GM12878 (cell line): ENCODE results near the gene CHRNA9. TPM values are rescaled to one million over a fixed set of nuclear protein-coding genes. Genes with fewer than 3 reads are reported as not detected.

Source experiments
- ATAC-seq: fragments of 200-7000 bp; cut with Tn5 transposase; 3 replicates; pipeline ENCODE4 v1.9.1; 2020; ENCODE audit warnings: mild to moderate bottlenecking, moderate library complexity
- BruUV-seq: library from RNA; stranded (reverse); fragments of 400-500 nt; replicated peaks from 2 replicates; lab custom pipeline; 2021; lab: Mats Ljungman, UMichigan
- CTCF ChIA-PET: fragments of 300-600 bp; sonication (Branson Sonifier 250); formaldehyde crosslinking; extraction: SDS; loops from one replicate; lab custom pipeline; 2021; ENCODE audit warnings: inconsistent platforms; lab: Yijun Ruan, JAX
- POLR2A ChIA-PET: fragments of 350-600 bp; formaldehyde crosslinking; extraction: SDS; loops from one replicate; lab custom pipeline; 2021; ENCODE audit warnings: inconsistent platforms; lab: Charles Lee
- RAD21 ChIA-PET: fragments of 300-600 bp; sonication (Branson Sonifier 250); formaldehyde crosslinking; loops from one replicate; lab custom pipeline; 2023; ENCODE audit warnings: antibody characterized with exemption; ENCODE audit not compliant: unreplicated experiment; lab: Charles Lee
- SMC1A ChIA-PET: fragments of 300-600 bp; sonication (Branson Sonifier 250); formaldehyde crosslinking; loops from one replicate; lab custom pipeline; 2023; ENCODE audit not compliant: unreplicated experiment, uncharacterized antibody; lab: Charles Lee
- DNase-seq: peaks from one replicate; pipeline ENCODE4 v3.0.0-alpha.2; 2011; ENCODE audit warnings: low read depth, low spot score
- FAIRE-seq: peaks from 3 replicates; lab custom pipeline; 2011; peaks lifted over from hg19 to GRCh38; lab: Jason Lieb, UNC
- H2AFZ ChIP-seq: 2 replicates; pipeline ENCODE4 v1.6.0; 2011; ENCODE audit warnings: low read depth, low read length, control low read depth; ENCODE audit not compliant: control insufficient read depth
- H3K27ac ChIP-seq: 2 replicates; pipeline ENCODE4 v1.5.1; 2011; ENCODE audit warnings: control low read depth; ENCODE audit not compliant: control insufficient read depth, insufficient read depth
- H3K27me3 ChIP-seq, 2 experiments: replicated peaks in 1 of 2; 2 replicates each; pipeline versions ENCODE4 v1.6.0 to v1.6.1; 2011; ENCODE audit warnings: low read length in 1 of 2; ENCODE audit not compliant: control insufficient read depth in 2 of 2, insufficient read depth in 2 of 2
- H3K36me3 ChIP-seq, 2 experiments: 2 replicates each; pipeline ENCODE4 v1.5.1; 2011; ENCODE audit warnings: low read length in 1 of 2; ENCODE audit not compliant: control insufficient read depth in 2 of 2, insufficient read depth in 2 of 2
- H3K4me1 ChIP-seq: 2 replicates; pipeline ENCODE4 v1.6.1; 2011; ENCODE audit warnings: mild to moderate bottlenecking, low read length, moderate library complexity, mixed read lengths; ENCODE audit not compliant: control insufficient read depth, insufficient read depth
- H3K4me2 ChIP-seq: 2 replicates; pipeline ENCODE4 v1.6.0; 2011; ENCODE audit warnings: control low read depth; ENCODE audit not compliant: control insufficient read depth, insufficient read depth
- H3K4me3 ChIP-seq: fragments of 200-600 bp; sonication (generic); 2 replicates; pipeline ENCODE4 v1.5.1; 2016
- H3K79me2 ChIP-seq: 2 replicates; pipeline ENCODE4 v1.6.0; 2011; ENCODE audit warnings: low read length; ENCODE audit not compliant: control insufficient read depth, insufficient read depth
- H3K9ac ChIP-seq: 2 replicates; pipeline ENCODE4 v1.8.0; 2011; ENCODE audit warnings: low read length, control low read depth, mixed read lengths; ENCODE audit not compliant: control insufficient read depth, insufficient read depth
- H3K9me3 ChIP-seq: replicated peaks from 3 replicates; pipeline ENCODE4 v1.5.1; 2011; ENCODE audit warnings: mild to moderate bottlenecking, low read length; ENCODE audit not compliant: control insufficient read depth, insufficient read depth
- H4K20me1 ChIP-seq: 2 replicates; pipeline ENCODE4 v1.6.0; 2011; ENCODE audit not compliant: control insufficient read depth, insufficient read depth
- CBFB ChIP-seq: IDR thresholded peaks from 2 replicates; pipeline ENCODE4 v1.6.1; 2016; ENCODE audit warnings: antibody characterized with exemption, low read depth
- CEBPB ChIP-seq, 2 experiments: fragments of 150-350 bp in 1 of 2; IDR thresholded peaks; 2 replicates each; pipeline ENCODE4 v1.6.1; 2012 to 2014; ENCODE audit warnings: low read depth in 2 of 2, low read length in 2 of 2, borderline replicate concordance in 1 of 2, inconsistent platforms in 1 of 2
- CHD1 ChIP-seq: IDR thresholded peaks from 2 replicates; pipeline ENCODE4 v1.6.1; 2012; ENCODE audit warnings: low read depth, low read length, improper control_type of control experiment
- GABPA ChIP-seq: IDR thresholded peaks from 2 replicates; pipeline ENCODE4 v1.6.1; 2014; ENCODE audit warnings: antibody characterized with exemption, low read depth, mild to moderate bottlenecking, inconsistent platforms
- LARP7 ChIP-seq: fragments of 450-650 bp; IDR thresholded peaks from 2 replicates; pipeline ENCODE4 v1.6.1; 2017; ENCODE audit warnings: mild to moderate bottlenecking
- PAX5 ChIP-seq: IDR thresholded peaks from 2 replicates; pipeline ENCODE4 v1.6.1; 2011; ENCODE audit warnings: low read depth, low read length, borderline replicate concordance
- SREBF2 ChIP-seq: IDR thresholded peaks from 2 replicates; pipeline ENCODE4 v1.6.1; 2012; ENCODE audit warnings: mild to moderate bottlenecking, low read length
- SUZ12 ChIP-seq: fragments of 200-600 bp; sonication (generic); IDR thresholded peaks from one replicate; pipeline ENCODE4 v1.6.1; 2018; ENCODE audit warnings: antibody characterized with exemption, mild to moderate bottlenecking; ENCODE audit not compliant: unreplicated experiment
- WGBS: methylation state at CpG from one replicate; pipeline ENCODE4 v1.1.6; 2016; ENCODE audit warnings: low lambda C conversion rate; ENCODE audit not compliant: insufficient replicate concordance, insufficient coverage; ENCODE audit errors: missing lambda C conversion rate; 5-methylcytosine and 5-hydroxymethylcytosine counted together
- in situ Hi-C: fragments of 300-500 bp; cut with MboI; formaldehyde crosslinking; loops from 9 replicates; pipeline ENCODE4 v1.14.3; 2018; ENCODE audit warnings: mixed read lengths
- intact Hi-C: fragments of 100-400 bp; cut with micrococcal nuclease; formaldehyde crosslinking; loops from one replicate; pipeline ENCODE4 v1.14.2; 2022; ENCODE audit not compliant: unreplicated experiment
- polyA plus RNA-seq, 11 experiments: library from polyadenylated mRNA; depleted of rRNA in 4 of 11; unstranded in 6 of 11; stranded (reverse) in 5 of 11; fragments of >200 nt; fragmentation: Nextera tagmentation in 4 of 11; fragmentation: Illumina TruSeq in 1 of 11; extraction: Ambion mirVana in 4 of 11; extraction: Trizol in 1 of 11; gene quantifications; 1 replicate in 1 of 11; 2 replicates in 10 of 11; pipeline versions ENCODE4 v1.2.1 to v1.2.3, GENCODE V29; 2011 to 2016; ENCODE audit warnings: inconsistent platforms in 2 of 11, missing spikeins in 2 of 11, low read depth in 1 of 11
- total RNA-seq, 4 experiments: library from RNA; depleted of rRNA in 3 of 4; stranded (reverse); fragments of >200 nt in 3 of 4; fragmentation: Illumina TruSeq in 1 of 4; extraction: Trizol in 1 of 4; gene quantifications; 2 replicates each; pipeline versions ENCODE4 v1.2.1 to v1.2.3, GENCODE V29; 2013 to 2021
- TF ChIP-seq, protein P1 (sequence below): fragments of 450-650 bp; IDR thresholded peaks from 2 replicates; pipeline ENCODE4 v1.6.1; 2017; ENCODE audit warnings: mild to moderate bottlenecking, moderate library complexity

CHRNA9 gene
- total and polyA plus RNA-seq, 10 of the 15 experiments (the other 5 are each of a cell fraction or from before 2014, with no cell fraction given) = 0.05 to 0.09 (median 0.08) TPM; not detected in 7

DNA sequence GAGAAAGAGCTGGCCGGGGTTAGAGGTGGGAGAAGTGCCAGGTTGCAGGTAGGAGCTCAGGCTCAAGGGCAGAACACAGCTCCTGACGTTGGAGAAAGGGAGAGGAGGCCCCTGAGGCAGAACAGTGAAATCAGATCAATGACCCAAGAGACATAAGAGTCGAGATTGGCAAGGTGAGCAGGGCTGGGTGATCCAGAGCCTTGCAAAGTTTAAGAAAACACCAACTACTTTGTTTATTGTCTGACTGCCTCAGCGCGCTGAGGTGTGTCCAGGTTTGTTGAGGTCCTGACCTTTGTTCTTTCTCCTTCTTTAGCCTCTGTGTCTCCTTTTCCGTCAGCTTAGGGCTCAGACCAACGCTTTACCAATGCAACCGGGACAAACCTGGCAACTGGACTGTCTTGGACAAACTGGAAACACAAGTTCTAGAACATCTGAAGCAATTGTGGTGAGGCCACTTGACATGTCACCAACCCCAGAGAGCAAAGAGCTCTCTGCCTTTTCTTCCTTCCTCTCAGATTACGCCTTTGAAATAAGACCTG is 28.3 kb downstream of the CHRNA9 start:
- DNase-seq (no peak), FAIRE-seq (no peak), ATAC-seq (no peak)
- intact Hi-C loops = no loop called here
- Histone ChIP-seq H3K4me2 (no peak overlapping the region), H3K27me3 (no peaks in the 10 kb centered on the region), H3K36me3 (no peaks in the 10 kb centered on the region), H3K27ac (no peak overlapping the region), H4K20me1 (no peaks in the 10 kb centered on the region), H3K9me3 (no peaks in the 10 kb centered on the region), H3K4me1 (no peaks in the 10 kb centered on the region), H3K9ac (no peak overlapping the region), H2AFZ (no peak overlapping the region), H3K4me3 (no peak overlapping the region), H3K79me2 (no peaks in the 10 kb centered on the region)
- ChIA-PET RAD21 (interaction anchor here (0.8 kb wide), 1 partner anchor 95 kb away, joined by 3 read pairs; no protein-coding TSS in a partner anchor), CTCF (interaction anchor here (0.6 kb wide), 1 partner anchor 28 kb away, joined by 3 read pairs; no protein-coding TSS in a partner anchor), POLR2A (interaction anchor here (0.6 kb wide), 1 partner anchor 189 kb away, joined by 3 read pairs; no protein-coding TSS in a partner anchor), SMC1A (no interaction called here)
- in situ Hi-C loops = no loop called here
- TF ChIP-seq PAX5 = no peak
- no peak for TF ChIP-seq GABPA
- TF ChIP-seq SREBF2 = no peak
- BruUV-seq = no TSS peak
- 62% methylated on average over 9 of the region's 9 CpGs for WGBS

DNA sequence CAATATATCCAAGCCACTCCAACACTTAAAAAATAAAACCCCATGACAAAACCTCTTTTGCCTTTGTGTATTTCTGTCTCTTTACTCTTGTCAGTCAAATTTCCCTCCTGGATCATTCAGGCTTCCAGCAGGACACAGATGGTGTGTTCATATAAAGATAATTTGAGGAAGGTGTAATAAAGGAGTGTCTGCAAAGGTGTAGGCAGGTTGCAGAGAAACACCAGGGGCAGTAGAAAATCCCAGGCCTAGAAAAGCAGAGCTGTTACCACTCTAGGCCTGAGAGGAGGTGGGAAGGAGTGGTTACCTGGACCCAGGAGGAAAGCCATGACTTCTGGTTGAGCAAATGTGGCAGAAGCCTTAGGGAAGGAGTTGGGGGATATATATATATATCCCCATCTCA is 28.8 kb downstream of the CHRNA9 start:
- ChIA-PET CTCF (interaction anchor here (0.6 kb wide), 2 partner anchors 28 to 1447 kb away, joined by 3 read pairs; no protein-coding TSS in a partner anchor), RAD21 (interaction anchor here (0.8 kb wide), 1 partner anchor 95 kb away, joined by 3 read pairs; no protein-coding TSS in a partner anchor)
- ATAC-seq = no peak
- no peak for FAIRE-seq
- BruUV-seq = no TSS peak
- Histone ChIP-seq H3K4me1 (no peaks in the 10 kb centered on the region), H2AFZ (no peak overlapping the region), H4K20me1 (no peaks in the 10 kb centered on the region), H3K9me3 (no peaks in the 10 kb centered on the region), H3K79me2 (no peaks in the 10 kb centered on the region)
- no peak for TF ChIP-seq CBFB
- TF ChIP-seq SUZ12 = no peak
- TF ChIP-seq, protein P1, sequence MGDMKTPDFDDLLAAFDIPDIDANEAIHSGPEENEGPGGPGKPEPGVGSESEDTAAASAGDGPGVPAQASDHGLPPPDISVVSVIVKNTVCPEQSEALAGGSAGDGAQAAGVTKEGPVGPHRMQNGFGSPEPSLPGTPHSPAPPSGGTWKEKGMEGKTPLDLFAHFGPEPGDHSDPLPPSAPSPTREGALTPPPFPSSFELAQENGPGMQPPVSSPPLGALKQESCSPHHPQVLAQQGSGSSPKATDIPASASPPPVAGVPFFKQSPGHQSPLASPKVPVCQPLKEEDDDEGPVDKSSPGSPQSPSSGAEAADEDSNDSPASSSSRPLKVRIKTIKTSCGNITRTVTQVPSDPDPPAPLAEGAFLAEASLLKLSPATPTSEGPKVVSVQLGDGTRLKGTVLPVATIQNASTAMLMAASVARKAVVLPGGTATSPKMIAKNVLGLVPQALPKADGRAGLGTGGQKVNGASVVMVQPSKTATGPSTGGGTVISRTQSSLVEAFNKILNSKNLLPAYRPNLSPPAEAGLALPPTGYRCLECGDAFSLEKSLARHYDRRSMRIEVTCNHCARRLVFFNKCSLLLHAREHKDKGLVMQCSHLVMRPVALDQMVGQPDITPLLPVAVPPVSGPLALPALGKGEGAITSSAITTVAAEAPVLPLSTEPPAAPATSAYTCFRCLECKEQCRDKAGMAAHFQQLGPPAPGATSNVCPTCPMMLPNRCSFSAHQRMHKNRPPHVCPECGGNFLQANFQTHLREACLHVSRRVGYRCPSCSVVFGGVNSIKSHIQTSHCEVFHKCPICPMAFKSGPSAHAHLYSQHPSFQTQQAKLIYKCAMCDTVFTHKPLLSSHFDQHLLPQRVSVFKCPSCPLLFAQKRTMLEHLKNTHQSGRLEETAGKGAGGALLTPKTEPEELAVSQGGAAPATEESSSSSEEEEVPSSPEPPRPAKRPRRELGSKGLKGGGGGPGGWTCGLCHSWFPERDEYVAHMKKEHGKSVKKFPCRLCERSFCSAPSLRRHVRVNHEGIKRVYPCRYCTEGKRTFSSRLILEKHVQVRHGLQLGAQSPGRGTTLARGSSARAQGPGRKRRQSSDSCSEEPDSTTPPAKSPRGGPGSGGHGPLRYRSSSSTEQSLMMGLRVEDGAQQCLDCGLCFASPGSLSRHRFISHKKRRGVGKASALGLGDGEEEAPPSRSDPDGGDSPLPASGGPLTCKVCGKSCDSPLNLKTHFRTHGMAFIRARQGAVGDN = no peak
- TF ChIP-seq LARP7 = no peak
- no peak for TF ChIP-seq CEBPB (IDR thresholded peaks at IDR 0.05; ENCODE audit: borderline replicate concordance in 1 of 2, low read depth in 2 of 2, low read length in 2 of 2)
- no peak for TF ChIP-seq CHD1
- TF ChIP-seq, all 136 proteins: peak for 0
- in situ Hi-C loops (no loop called here), intact Hi-C loops (no loop called here)
- no peak overlapping the region for H3K9ac ChIP-seq
- H3K4me3 ChIP-seq = no peak overlapping the region
- H3K27me3 ChIP-seq = no peaks in the 10 kb centered on the region
- no peaks in the 10 kb centered on the region for H3K36me3 ChIP-seq
- H3K4me2 ChIP-seq = no peak overlapping the region
- no peak overlapping the region for H3K27ac ChIP-seq
- ChIA-PET POLR2A (no interaction called here), SMC1A (interaction anchor here (1.3 kb wide), 1 partner anchor 313 kb away, joined by 3 read pairs; no protein-coding TSS in a partner anchor)
- DNase-seq = no peak
